ENCODE results near the gene KRTAP9-2.

DNA sequence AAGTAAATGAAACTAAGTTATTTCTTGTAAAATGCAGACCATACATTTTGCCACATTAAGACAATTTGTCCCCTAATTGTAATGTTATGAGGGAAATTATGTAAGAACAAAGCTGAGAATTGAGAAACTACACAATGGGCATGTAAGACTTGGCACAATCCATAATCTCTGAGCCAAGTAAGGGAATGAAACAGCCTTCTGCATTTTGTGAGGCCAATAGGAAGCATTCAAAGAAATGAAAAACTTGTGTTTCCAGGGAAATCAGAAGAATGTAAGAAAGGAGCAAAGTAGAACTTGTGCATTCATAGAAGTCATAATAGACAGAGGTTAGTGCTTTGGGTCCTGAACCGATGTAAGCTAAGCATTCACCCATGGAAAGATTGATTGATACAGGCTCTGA, 24.8 kb downstream of the KRTAP9-2 start:
- no peak for TF ChIP-seq POLR2AphosphoS5 (IDR thresholded peaks at IDR 0.05; ENCODE audit: low read depth)
- no peak for TF ChIP-seq CTCF (IDR thresholded peaks at IDR 0.05; ENCODE audit: insufficient read depth, low read length)

All from HL-60 (cell line).